CD14-positive monocyte (primary cell): ENCODE data around the gene ATP1B1. TPM values are rescaled to one million over a fixed set of nuclear protein-coding genes. Genes with fewer than 3 reads are reported as not detected.
A peak's percentile ranks its signal among the peaks of the same experiment; 100 is the strongest.

Source experiments
- DNase-seq, 3 donors: peaks; one replicate each; pipeline ENCODE4 v3.0.0-alpha.2; 2011 to 2022
- H2AFZ ChIP-seq: 2 replicates; pipeline ENCODE4 v1.6.0; 2012; ENCODE audit warnings: mild to moderate bottlenecking, low read depth, low read length, inconsistent platforms; ENCODE audit not compliant: insufficient read depth, poor library complexity, severe bottlenecking
- H3K27ac ChIP-seq, 2 donors: 1 replicate in 1 of 2; 2 replicates in 1 of 2; pipeline ENCODE4 v1.5.1; 2012 to 2013; ENCODE audit warnings: low read length in 2 of 2, control low read depth in 1 of 2, inconsistent platforms in 1 of 2, low read depth in 1 of 2, mild to moderate bottlenecking in 1 of 2
- H3K27me3 ChIP-seq, 2 donors: one replicate each; pipeline versions ENCODE4 v1.6.0 to v1.6.1; 2011 to 2013; ENCODE audit warnings: low read length in 2 of 2; ENCODE audit not compliant: control insufficient read depth in 2 of 2, insufficient read depth in 2 of 2
- H3K36me3 ChIP-seq, 2 donors: replicated peaks in 1 of 2; 1 replicate in 1 of 2; 2 replicates in 1 of 2; pipeline versions ENCODE4 v1.5.1 to v1.6.1; 2012 to 2013; ENCODE audit warnings: low read length in 2 of 2, control low read depth in 1 of 2, inconsistent platforms in 1 of 2, mild to moderate bottlenecking in 1 of 2; ENCODE audit not compliant: insufficient read depth in 2 of 2, control insufficient read depth in 1 of 2
- H3K4me1 ChIP-seq, 2 donors: 1 replicate in 1 of 2; 2 replicates in 1 of 2; pipeline versions ENCODE4 v1.5.1 to v1.6.1; 2012 to 2013; ENCODE audit warnings: low read length in 2 of 2, control low read depth in 1 of 2, inconsistent platforms in 1 of 2, mild to moderate bottlenecking in 1 of 2, moderate library complexity in 1 of 2; ENCODE audit not compliant: insufficient read depth in 2 of 2, control insufficient read depth in 1 of 2
- H3K4me2 ChIP-seq: replicated peaks from 2 replicates; pipeline ENCODE3; 2012; ENCODE audit warnings: low read length, moderate library complexity, mild to moderate bottlenecking; ENCODE audit not compliant: poor library complexity, severe bottlenecking; ENCODE audit errors: extremely low read depth
- H3K4me3 ChIP-seq, 3 experiments: fragments of 200-600 bp in 1 of 3; sonication (generic) in 1 of 3; replicated peaks in 1 of 3; 1 replicate in 2 of 3; 2 replicates in 1 of 3; pipeline ENCODE4 v1.5.1; 2011 to 2013; ENCODE audit warnings: low read length in 3 of 3, mild to moderate bottlenecking in 3 of 3, control low read depth in 2 of 3, low read depth in 2 of 3, inconsistent platforms in 1 of 3, moderate library complexity in 1 of 3
- H3K79me2 ChIP-seq: 2 replicates; pipeline ENCODE4 v1.6.0; 2012; ENCODE audit warnings: mild to moderate bottlenecking, control low read depth, inconsistent platforms, low read length, moderate library complexity; ENCODE audit not compliant: insufficient read depth
- H3K9ac ChIP-seq: 2 replicates; pipeline ENCODE4 v1.6.0; 2017; ENCODE audit warnings: low read length, mild to moderate bottlenecking; ENCODE audit not compliant: insufficient read depth, poor library complexity, severe bottlenecking
- H3K9me3 ChIP-seq, 2 donors: replicated peaks in 1 of 2; 1 replicate in 1 of 2; 2 replicates in 1 of 2; pipeline versions ENCODE4 v1.5.1 to v1.6.1; 2012 to 2013; ENCODE audit warnings: low read length in 2 of 2, control low read depth in 1 of 2; ENCODE audit not compliant: control insufficient read depth in 1 of 2, insufficient read depth in 1 of 2
- H4K20me1 ChIP-seq: 2 replicates; pipeline ENCODE4 v1.6.0; 2012; ENCODE audit warnings: mild to moderate bottlenecking, low read length, control low read depth, moderate library complexity; ENCODE audit not compliant: insufficient read depth
- H3K27ac Mint-ChIP-seq, 7 donors: one replicate each; pipeline ENCODE4 v1.8.0; 2020; ENCODE audit warnings: mild to moderate bottlenecking in 7 of 7, mixed read lengths in 7 of 7, moderate library complexity in 6 of 7, inconsistent platforms in 2 of 7
- H3K27me3 Mint-ChIP-seq, 3 donors: one replicate each; pipeline ENCODE4 v1.8.0; 2021 to 2022; ENCODE audit warnings: low read depth in 3 of 3, mild to moderate bottlenecking in 3 of 3, mixed read lengths in 3 of 3, moderate library complexity in 3 of 3, inconsistent platforms in 1 of 3
- H3K36me3 Mint-ChIP-seq, 2 donors: one replicate each; pipeline ENCODE4 v1.8.0; 2020; ENCODE audit warnings: mixed read lengths in 2 of 2, inconsistent platforms in 1 of 2, mild to moderate bottlenecking in 1 of 2
- H3K4me1 Mint-ChIP-seq: one replicate; pipeline ENCODE4 v1.8.0; 2020; ENCODE audit warnings: mild to moderate bottlenecking, mixed read lengths
- H3K4me3 Mint-ChIP-seq, 2 donors: one replicate each; pipeline ENCODE4 v1.8.0; 2020; ENCODE audit warnings: mild to moderate bottlenecking in 2 of 2, mixed read lengths in 2 of 2, moderate library complexity in 1 of 2
- H3K9me3 Mint-ChIP-seq, 7 donors: one replicate each; pipeline ENCODE4 v1.8.0; 2020 to 2022; ENCODE audit warnings: mixed read lengths in 7 of 7, mild to moderate bottlenecking in 6 of 7, moderate library complexity in 6 of 7, inconsistent platforms in 2 of 7
- CTCF ChIP-seq: fragments of 200-600 bp; IDR thresholded peaks from one replicate; pipeline ENCODE4 v1.8.0; 2022; ENCODE audit warnings: antibody characterized with exemption, mild to moderate bottlenecking
- WGBS: methylation state at CpG from one replicate; pipeline ENCODE4 v1.1.5; 2013; ENCODE audit warnings: missing lambda C conversion rate; ENCODE audit not compliant: insufficient coverage; 5-methylcytosine and 5-hydroxymethylcytosine counted together
- intact Hi-C, 2 donors: fragments of 100-400 bp; cut with micrococcal nuclease; formaldehyde crosslinking; loops; one replicate each; pipeline versions ENCODE4 v1.15.0 to v1.15.1; 2023
- polyA plus RNA-seq, 3 donors: library from polyadenylated mRNA; depleted of rRNA in 1 of 3; unstranded in 2 of 3; stranded (reverse) in 1 of 3; fragments of 300-500 nt in 2 of 3; fragments of >200 nt in 1 of 3; fragmentation: Illumina TruSeq in 2 of 3; gene quantifications; 1 replicate in 2 of 3; 2 replicates in 1 of 3; pipeline ENCODE4 v1.2.3, GENCODE V29; 2012 to 2021

Gene ATP1B1
- polyA plus RNA-seq, 3 donors: 0.63 to 5.1 (median 0.72) TPM

- no peak for DNase-seq
- Mint-ChIP-seq H3K4me1 (peaks cover 58% of the 10 kb centered on the region), H3K27ac (peak overlapping the region in 3 of 7 donors; percentile 61 to 79 (median 65)), H3K36me3 (peaks cover 6 to 8% of the 10 kb centered on the region in 2 donors), H3K4me3 (no peak overlapping the region), H3K9me3 (no peaks in the 10 kb centered on the region), H3K27me3 (peaks cover 0 to 4% (median 0%) of the 10 kb centered on the region in 3 donors)
- no peak overlapping the region for H3K4me3 ChIP-seq
- no peaks in the 10 kb centered on the region for H3K27me3 ChIP-seq
- no peaks in the 10 kb centered on the region for H4K20me1 ChIP-seq
- H3K79me2 ChIP-seq: no peaks in the 10 kb centered on the region
- no peak overlapping the region for H2AFZ ChIP-seq
- no peaks in the 10 kb centered on the region for H3K36me3 ChIP-seq
- intact Hi-C loops: no loop called here
- H3K4me1 ChIP-seq: peaks cover 46 to 59% of the 10 kb centered on the region in 2 donors
- H3K4me2 ChIP-seq: no peak overlapping the region
- WGBS: 98% methylated on average over 4 of the region's 4 CpGs
- no peaks in the 10 kb centered on the region for H3K9me3 ChIP-seq
- TF ChIP-seq CTCF: no peak
- no peak overlapping the region for H3K27ac ChIP-seq
- H3K9ac ChIP-seq: no peak overlapping the region
Measured at GRCh38 chr1:169113613-169114119, 7.2 kb downstream of the ATP1B1 start.

GRCh38 chr1:169115891-169116585 lies 9.5 kb downstream of the ATP1B1 start:
- peak; percentile 59 to 64 (median 64) for DNase-seq
- no peaks in the 10 kb centered on the region for H3K27me3 ChIP-seq
- H3K27ac ChIP-seq: peak overlapping the region; percentile 44 to 83
- intact Hi-C loops: no loop called here
- no peaks in the 10 kb centered on the region for H4K20me1 ChIP-seq
- no peak for TF ChIP-seq CTCF
- Mint-ChIP-seq H3K27ac (peak overlapping the region; percentile 95 to 97 (median 95)), H3K27me3 (no peaks in the 10 kb centered on the region), H3K4me1 (peaks cover 38% of the 10 kb centered on the region), H3K4me3 (peak overlapping the region; percentile 74 to 96), H3K36me3 (peaks cover 6 to 8% of the 10 kb centered on the region in 2 donors), H3K9me3 (no peaks in the 10 kb centered on the region)
- peak overlapping the region; percentile 17 to 69 (median 44) for H3K4me3 ChIP-seq
- no peaks in the 10 kb centered on the region for H3K36me3 ChIP-seq
- WGBS: 68% methylated on average over 8 of the region's 14 CpGs
- peaks cover 31 to 36% of the 10 kb centered on the region in 2 donors for H3K4me1 ChIP-seq
- peak overlapping the region; percentile 69 for H3K4me2 ChIP-seq
- no peaks in the 10 kb centered on the region for H3K79me2 ChIP-seq
- no peaks in the 10 kb centered on the region for H3K9me3 ChIP-seq
- peak overlapping the region; percentile 10 for H3K9ac ChIP-seq
- peak overlapping the region; percentile 73 for H2AFZ ChIP-seq
